GM12891 (cell line): ENCODE data around the gene CHST9. TPM values are rescaled to one million over a fixed set of nuclear protein-coding genes. Genes with fewer than 3 reads are reported as not detected.
"Not testable (repeated sequence)": the region's sequence is repeated elsewhere in the genome, so short reads cannot be mapped to it uniquely, and the experiment has no call there.

Experiments used
- DNase-seq: peaks from one replicate; pipeline ENCODE4 v3.0.0; 2011; ENCODE audit warnings: low spot score; ENCODE audit not compliant: insufficient read length
- FAIRE-seq: peaks from 2 replicates; lab custom pipeline; 2011; peaks lifted over from hg19 to GRCh38; lab: Jason Lieb, UNC
- PAX5 ChIP-seq: IDR thresholded peaks from 2 replicates; pipeline ENCODE4 v1.6.1; 2011; ENCODE audit warnings: low read length, moderate library complexity, mild to moderate bottlenecking; ENCODE audit not compliant: insufficient read depth, severe bottlenecking
- POLR2A ChIP-seq: IDR thresholded peaks from 2 replicates; pipeline ENCODE4 v1.6.1; 2011; ENCODE audit warnings: low read depth, low read length, control low read depth
- POLR2AphosphoS5 ChIP-seq: IDR thresholded peaks from 2 replicates; pipeline ENCODE4 v1.6.1; 2011; ENCODE audit warnings: low read depth, low read length, control low read depth
- POU2F2 ChIP-seq: IDR thresholded peaks from 2 replicates; pipeline ENCODE4 v1.6.1; 2011; ENCODE audit warnings: low read depth, mild to moderate bottlenecking, control low read depth, low read length, moderate library complexity
- SPI1 ChIP-seq: IDR thresholded peaks from 2 replicates; pipeline ENCODE4 v1.6.1; 2011; ENCODE audit warnings: low read depth, low read length, control low read depth
- TAF1 ChIP-seq: IDR thresholded peaks from 2 replicates; pipeline ENCODE4 v1.6.1; 2011; ENCODE audit warnings: low read depth, low read length, control low read depth
- polyA plus RNA-seq: library from polyadenylated mRNA; unstranded; fragments of >200 nt; gene quantifications from one replicate; pipeline ENCODE4 v1.2.1, GENCODE V29; 2012; ENCODE audit warnings: low read depth, missing spikeins, inconsistent platforms; ENCODE audit not compliant: missing spikeins

Gene CHST9, protein sequence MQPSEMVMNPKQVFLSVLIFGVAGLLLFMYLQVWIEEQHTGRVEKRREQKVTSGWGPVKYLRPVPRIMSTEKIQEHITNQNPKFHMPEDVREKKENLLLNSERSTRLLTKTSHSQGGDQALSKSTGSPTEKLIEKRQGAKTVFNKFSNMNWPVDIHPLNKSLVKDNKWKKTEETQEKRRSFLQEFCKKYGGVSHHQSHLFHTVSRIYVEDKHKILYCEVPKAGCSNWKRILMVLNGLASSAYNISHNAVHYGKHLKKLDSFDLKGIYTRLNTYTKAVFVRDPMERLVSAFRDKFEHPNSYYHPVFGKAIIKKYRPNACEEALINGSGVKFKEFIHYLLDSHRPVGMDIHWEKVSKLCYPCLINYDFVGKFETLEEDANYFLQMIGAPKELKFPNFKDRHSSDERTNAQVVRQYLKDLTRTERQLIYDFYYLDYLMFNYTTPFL
- not detected for polyA plus RNA-seq

DNA sequence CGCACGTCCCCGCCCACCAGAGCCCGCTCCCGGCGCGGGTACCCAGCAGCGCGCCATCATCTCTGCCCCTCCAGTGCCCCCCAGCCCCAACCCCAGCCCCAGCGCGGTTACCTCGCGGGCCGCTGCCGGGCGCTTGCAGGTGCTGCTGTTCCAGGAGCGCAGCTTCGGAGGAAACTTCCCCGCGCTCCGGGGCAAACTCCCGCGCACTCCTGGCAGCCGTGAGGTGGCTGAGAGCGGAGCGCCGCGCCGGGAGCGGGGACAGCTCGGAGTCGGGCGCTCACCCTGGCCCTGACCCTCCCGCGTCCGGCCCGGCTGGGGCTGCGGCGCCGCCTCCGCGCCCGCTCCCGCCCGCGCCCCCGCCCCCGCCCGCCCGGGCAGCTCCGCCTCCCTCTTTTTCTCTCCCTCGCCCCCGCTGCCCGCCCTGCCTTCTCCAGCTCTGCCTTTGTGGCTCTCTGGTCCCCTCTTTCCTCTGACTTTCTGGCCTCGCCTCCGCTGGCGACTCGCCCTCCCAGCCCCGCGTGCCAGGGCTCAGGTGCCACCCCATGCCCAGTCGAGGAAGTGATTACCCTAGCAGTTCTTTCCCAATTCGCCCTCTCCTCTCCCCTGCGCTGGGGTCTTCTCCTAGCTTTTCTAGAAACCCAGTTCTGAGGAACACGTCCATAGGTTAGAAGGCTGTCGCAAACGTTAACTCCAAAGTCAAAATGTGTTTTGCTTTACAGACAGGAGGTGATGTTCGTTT lies at the start of gene CHST9:
Gene CHST9, minus strand, starts transcription at position 284 of the 739 bp plus-strand sequence. CDS start 42,499 bp downstream, outside the sequence.
- TF ChIP-seq TAF1 (no peak), SPI1 (no peak), POU2F2 (no peak), POLR2AphosphoS5 (no peak), PAX5 (no peak), POLR2A (no peak)
- no peak for DNase-seq
- no peak for FAIRE-seq

DNA sequence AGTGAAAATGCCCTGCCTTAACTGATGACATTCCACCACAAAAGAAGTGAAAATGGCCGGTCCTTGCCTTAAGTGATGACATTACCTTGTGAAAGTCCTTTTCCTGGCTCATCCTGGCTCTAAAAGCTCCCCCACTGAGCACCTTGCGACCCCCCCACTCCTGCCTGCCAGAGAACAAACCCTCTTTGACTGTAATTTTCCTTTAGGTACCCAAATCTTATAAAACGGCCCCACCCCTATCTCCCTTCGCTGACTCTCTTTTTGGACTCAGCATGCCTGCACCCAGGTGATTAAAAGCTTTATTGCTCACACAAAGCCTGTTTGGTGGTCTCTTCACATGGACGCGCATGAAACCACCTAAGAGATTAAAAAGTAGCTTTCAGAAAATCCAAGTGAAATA lies 47.2 kb upstream of the CHST9 start:
- not testable (repeated sequence) for DNase-seq, FAIRE-seq

DNA sequence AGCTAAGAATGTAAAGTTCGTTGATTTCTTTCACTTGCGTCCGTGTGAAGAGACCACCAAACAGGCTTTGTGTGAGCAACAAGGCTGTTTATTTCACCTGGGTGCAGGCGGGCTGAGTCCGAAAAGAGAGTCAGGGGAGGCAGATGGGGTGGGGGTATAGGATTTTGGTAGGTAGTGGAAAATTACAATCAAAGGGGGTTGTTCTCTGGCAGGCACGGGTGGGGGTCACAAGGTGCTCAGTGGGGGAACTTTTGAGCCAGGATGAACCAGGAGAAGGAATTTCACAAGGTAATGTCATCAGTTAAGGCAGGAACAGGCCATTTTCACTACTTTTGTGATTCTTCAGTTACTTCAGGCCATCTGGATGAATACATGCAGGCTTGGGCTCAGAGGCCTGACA lies 46.6 kb upstream of the CHST9 start:
- not testable (repeated sequence) for DNase-seq, FAIRE-seq

DNA sequence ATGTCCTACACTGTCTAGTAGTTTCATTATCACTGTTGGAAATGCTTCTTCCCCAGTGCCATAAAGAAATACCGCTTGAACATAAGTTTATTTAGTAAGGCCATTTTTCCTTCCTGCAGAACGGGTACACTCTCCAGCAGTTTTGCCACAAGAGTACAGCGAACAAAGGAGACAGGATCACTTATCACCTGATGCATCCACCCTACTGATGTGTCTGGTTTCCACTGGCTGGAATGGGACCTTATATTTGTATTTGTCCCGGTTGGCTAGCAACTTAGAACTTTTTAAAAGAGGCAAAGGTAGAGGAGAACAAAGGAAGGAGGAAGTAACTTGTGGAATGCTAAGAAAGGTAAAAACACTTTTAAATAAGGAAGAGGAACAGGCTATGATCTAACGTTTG lies 46.1 kb upstream of the CHST9 start:
- FAIRE-seq, DNase-seq: not testable (repeated sequence)

DNA sequence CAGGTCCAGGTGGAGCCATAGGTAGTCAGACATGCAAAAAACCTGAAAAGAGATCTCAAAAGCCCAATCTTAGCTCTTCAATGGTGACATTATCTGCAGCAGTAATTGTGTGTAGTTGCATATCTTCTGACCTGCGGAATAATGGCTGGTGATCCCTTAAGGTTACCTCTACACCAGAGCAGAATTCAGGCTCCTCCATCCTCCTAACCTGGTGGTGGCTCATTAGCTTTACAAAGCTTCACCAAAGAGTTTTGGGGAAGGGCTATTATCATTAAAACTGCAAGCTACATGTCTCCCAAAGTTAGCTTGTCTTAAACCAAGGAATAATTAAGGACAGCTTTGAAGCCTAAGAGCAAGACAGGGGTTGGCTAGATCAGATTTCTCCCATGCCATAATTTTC lies 42.6 kb upstream of the CHST9 start:
- TF ChIP-seq POLR2AphosphoS5, result no peak
- TF ChIP-seq TAF1, result no peak
- no peak for TF ChIP-seq PAX5
- TF ChIP-seq SPI1, result no peak
- no peak for TF ChIP-seq POLR2A
- TF ChIP-seq POU2F2, result no peak
- no peak for FAIRE-seq
- DNase-seq, result no peak

DNA sequence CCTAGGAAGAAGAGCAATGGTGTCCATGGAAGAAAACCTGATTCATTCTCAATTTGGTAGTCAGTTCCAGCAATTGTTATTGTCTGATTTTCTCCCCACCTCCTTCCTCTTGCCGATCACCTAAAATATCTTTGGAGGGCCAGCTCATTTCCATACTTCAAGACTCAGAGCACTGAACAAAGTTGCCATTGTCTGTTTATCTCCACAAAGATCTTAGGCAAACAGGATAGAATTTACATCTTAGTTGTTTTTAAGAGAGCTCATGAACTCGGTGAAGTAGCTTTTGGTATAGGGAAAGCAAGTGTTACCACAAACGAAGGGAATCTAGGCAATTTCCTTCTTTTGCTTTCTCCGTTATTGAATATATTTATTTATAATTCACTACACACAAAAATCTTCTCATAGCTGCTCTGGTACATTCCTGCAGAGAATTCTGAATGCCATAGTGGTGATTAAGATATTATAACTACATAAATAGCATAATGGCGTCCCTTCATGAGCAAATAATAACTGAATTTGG lies 41.5 kb upstream of the CHST9 start:
- FAIRE-seq, result no peak
- no peak for TF ChIP-seq POLR2AphosphoS5
- no peak for TF ChIP-seq POLR2A
- no peak for TF ChIP-seq PAX5
- TF ChIP-seq POU2F2, result no peak

DNA sequence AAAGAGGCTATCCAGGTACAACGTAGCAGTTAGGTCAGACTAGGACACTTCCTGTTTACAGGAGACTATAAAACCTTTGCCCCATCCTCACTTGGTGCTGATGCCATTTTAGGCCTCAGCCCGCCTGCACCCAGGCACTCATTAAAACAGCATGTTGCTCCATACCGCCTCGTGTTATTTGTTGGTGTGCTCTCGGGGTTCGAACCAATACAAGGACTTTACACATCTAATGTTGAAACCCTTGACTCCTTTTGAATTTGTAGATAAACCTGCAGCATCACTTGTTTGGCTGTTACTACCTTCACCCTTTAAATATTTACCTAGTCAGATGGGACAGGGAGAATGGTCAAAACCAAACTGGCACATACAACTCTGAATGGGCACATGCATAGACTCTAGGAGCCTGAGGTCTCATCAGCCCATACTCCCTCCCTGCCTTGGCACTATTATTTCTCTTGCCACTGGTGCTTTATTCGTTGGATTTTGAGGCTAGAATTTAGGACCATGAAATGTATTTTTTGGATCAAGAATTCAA lies 40.9 kb upstream of the CHST9 start:
- FAIRE-seq (no peak), DNase-seq (no peak)
- TF ChIP-seq PAX5, result no peak
- no peak for TF ChIP-seq SPI1
- TF ChIP-seq POLR2A, result no peak
- no peak for TF ChIP-seq POLR2AphosphoS5
- no peak for TF ChIP-seq POU2F2
- TF ChIP-seq TAF1, result no peak

More for the DNA sequence above, 41.5 kb upstream of the CHST9 start:
- DNase-seq, result no peak

DNA sequence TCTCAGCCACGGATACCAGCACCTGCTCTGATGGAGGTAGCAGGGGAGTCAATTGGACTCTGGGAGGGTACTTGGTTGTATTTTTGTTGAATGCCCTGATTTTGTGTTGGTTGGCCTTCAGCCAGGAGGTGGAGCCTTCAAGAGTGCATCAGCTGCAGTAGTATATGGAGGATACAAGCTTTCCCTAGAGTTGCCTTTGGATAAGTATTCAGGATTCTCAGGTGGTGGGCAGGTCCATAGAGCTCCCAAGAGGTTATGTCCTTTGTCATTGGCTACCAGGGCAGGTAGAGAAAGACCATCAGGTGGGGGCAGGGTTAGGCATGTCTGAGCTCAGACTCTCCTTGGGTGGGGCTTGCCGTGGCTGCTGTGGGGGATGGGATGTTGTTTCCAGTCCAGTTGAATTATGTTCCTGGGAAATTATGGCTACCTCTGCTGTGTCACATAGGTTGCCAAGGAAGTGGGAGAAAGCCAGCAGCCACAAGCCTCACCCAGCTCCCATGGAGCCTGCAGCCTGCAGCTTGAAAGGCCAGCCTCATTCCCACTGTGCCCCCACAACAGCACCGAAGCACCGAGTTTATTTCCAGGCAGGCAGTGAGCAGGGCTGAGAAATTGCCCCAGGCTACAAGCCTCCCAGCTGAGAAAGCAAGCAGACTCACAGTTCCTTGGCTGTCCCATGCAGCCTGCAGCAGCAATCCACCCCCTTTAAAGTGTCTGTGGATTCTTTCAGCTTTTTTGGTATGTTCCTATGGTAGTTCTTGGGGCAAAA lies 38.6 kb upstream of the CHST9 start:
- no peak for DNase-seq
- no peak for FAIRE-seq
- TF ChIP-seq POLR2AphosphoS5 (no peak), POU2F2 (no peak), PAX5 (no peak), TAF1 (no peak), SPI1 (no peak), POLR2A (no peak)

DNA sequence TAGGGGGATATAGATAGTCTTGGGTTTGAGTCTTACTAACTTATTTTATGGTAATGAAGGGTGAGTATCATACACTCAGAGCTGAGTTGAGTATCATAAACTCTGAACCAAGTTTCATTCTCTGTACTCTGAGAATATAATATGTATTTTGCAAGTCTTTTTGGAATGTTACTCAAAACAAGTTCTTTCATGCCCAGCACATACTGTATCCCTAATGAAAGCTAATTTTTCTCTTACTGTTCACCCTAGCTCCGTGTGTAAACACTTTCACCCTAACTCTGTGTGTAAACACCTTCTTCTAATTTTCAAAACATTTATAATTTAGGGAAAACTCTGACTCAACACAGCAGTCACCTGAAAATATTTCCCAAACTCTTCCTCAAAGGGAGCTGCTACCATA lies 29.7 kb upstream of the CHST9 start:
- FAIRE-seq (no peak), DNase-seq (no peak)
- no peak for TF ChIP-seq TAF1
- TF ChIP-seq POU2F2, result no peak
- TF ChIP-seq PAX5, result no peak
- no peak for TF ChIP-seq POLR2AphosphoS5
- TF ChIP-seq SPI1, result no peak
- TF ChIP-seq POLR2A, result no peak
